Kidney (tissue), 14 donors: ENCODE data around the gene MYO1D. TPM values are rescaled to one million over a fixed set of nuclear protein-coding genes. Genes with fewer than 3 reads are reported as not detected.

ENCODE experiments used
- DNase-seq, 5 donors: peaks; one replicate each; pipeline ENCODE4 v3.0.0-alpha.2; 2013 to 2020
- FAIRE-seq: peaks from 2 replicates; lab custom pipeline; 2012; peaks lifted over from hg19 to GRCh38; lab: Jason Lieb, UNC
- H3K27ac ChIP-seq, 2 donors: one replicate each; pipeline ENCODE4 v1.7.0; 2013; ENCODE audit warnings: low read depth in 2 of 2, low read length in 2 of 2, inconsistent platforms in 1 of 2
- H3K27me3 ChIP-seq: one replicate; pipeline ENCODE4 v1.7.1; 2013; ENCODE audit warnings: low read length, inconsistent platforms; ENCODE audit not compliant: control insufficient read depth, insufficient read depth
- H3K36me3 ChIP-seq, 3 donors: one replicate each; pipeline versions ENCODE4 v1.7.0 to v1.7.1; 2013; ENCODE audit warnings: low read length in 3 of 3, control low read depth in 1 of 3, inconsistent platforms in 1 of 3; ENCODE audit not compliant: insufficient read depth in 3 of 3, control insufficient read depth in 2 of 3
- H3K4me1 ChIP-seq, 3 donors: one replicate each; pipeline versions ENCODE4 v1.7.0 to v1.7.1; 2013; ENCODE audit warnings: low read length in 3 of 3, inconsistent platforms in 1 of 3, low read depth in 1 of 3; ENCODE audit not compliant: control insufficient read depth in 2 of 3, insufficient read depth in 2 of 3
- H3K4me3 ChIP-seq, 3 donors: one replicate each; pipeline versions ENCODE4 v1.7.0 to v1.8.1; 2013; ENCODE audit warnings: low read length in 3 of 3, control low read depth in 1 of 3, inconsistent platforms in 1 of 3
- H3K9ac ChIP-seq, 3 donors: one replicate each; pipeline versions ENCODE4 v1.7.0 to v1.7.1; 2013; ENCODE audit warnings: low read length in 3 of 3, control low read depth in 1 of 3, inconsistent platforms in 1 of 3
- H3K9me3 ChIP-seq, 3 donors: one replicate each; pipeline versions ENCODE4 v1.7.0 to v1.7.1; 2013; ENCODE audit warnings: low read length in 3 of 3, control low read depth in 1 of 3, inconsistent platforms in 1 of 3; ENCODE audit not compliant: control insufficient read depth in 2 of 3, insufficient read depth in 1 of 3
- intact Hi-C: fragments of 100-400 bp; cut with DNase I; formaldehyde crosslinking; loops from one replicate; pipeline ENCODE4 v1.11.1; 2022
- polyA plus RNA-seq: library from polyadenylated mRNA; stranded (reverse); fragments of 350-450 nt; fragmentation: Illumina TruSeq; extraction: RNeasy Lipid Tissue Mini Kit (QIAGEN cat#74804); gene quantifications from one replicate; pipeline ENCODE4 v1.2.3, GENCODE V29; 2014; ENCODE audit warnings: low read depth, low replicate concordance; ENCODE audit not compliant: insufficient read depth
- total RNA-seq: library from RNA; stranded (reverse); fragmentation: NEBNext Ultra II Directional; extraction: Animal tissue kit (Norgen Biotek cat#: 25700); gene quantifications from one replicate; pipeline ENCODE4 v1.2.1, GENCODE V29; 2021
- TF ChIP-seq, protein P1 (sequence below): IDR thresholded peaks from 3 replicates; pipeline ENCODE4 v1.5.1; 2012; ENCODE audit warnings: mild to moderate bottlenecking, moderate library complexity, borderline replicate concordance; ENCODE audit not compliant: insufficient read depth; ENCODE audit errors: extremely low read depth
- donor health status: control.
- donor health status: control.
- donor health status: control.
- donor health status: control.
- donor health status: control.
- donor health status: DM: yes; HTN: yes; CAD: no.
- donor health status: Normal renal cell carcinoma (clear cell type).

Gene MYO1D
- total and polyA plus RNA-seq, 2 donors from 2014 or later: 21.1 to 99.9 TPM

DNA sequence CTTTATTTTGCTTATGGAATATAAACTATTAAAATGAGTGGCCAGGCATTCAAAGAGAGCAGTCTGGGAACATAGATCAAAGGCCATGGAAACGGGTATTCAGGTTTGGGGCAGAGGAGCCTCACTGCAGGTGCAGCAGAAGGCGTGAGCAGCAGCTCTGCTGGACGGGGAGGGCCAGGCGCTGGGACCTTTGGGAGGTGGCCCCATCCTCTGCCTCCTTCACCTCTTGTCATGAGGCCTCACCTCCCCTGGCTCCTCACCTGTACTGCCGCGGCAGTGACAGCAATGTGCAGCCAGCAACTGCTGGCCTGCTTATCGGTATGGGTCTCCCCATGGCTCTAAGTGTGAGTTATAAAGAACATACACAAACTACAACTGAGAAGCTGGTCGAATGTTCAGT, 280.7 kb downstream of the MYO1D start:
- no peaks in the 10 kb centered on the region for H3K27me3 ChIP-seq
- FAIRE-seq: no peak

DNA sequence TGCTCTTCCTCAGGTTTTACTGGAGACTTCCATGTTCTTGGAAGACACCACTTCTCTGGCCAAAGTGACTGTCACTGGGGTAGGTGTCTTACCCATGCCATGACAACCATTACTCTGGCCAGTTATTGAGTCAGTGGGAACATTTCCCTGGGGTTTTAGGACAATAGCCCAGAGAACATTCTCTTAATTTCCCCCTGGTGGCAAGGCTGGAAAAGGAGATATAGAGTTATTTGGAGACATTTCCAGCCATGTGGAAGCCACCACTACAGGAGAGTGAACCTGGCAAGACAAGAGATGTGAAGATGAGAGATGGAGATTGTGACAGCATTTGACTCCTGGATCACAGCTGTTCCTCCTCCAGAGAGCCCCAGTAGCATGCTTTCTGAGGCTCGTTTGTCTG, 283.9 kb downstream of the MYO1D start:
- TF ChIP-seq, protein P1, sequence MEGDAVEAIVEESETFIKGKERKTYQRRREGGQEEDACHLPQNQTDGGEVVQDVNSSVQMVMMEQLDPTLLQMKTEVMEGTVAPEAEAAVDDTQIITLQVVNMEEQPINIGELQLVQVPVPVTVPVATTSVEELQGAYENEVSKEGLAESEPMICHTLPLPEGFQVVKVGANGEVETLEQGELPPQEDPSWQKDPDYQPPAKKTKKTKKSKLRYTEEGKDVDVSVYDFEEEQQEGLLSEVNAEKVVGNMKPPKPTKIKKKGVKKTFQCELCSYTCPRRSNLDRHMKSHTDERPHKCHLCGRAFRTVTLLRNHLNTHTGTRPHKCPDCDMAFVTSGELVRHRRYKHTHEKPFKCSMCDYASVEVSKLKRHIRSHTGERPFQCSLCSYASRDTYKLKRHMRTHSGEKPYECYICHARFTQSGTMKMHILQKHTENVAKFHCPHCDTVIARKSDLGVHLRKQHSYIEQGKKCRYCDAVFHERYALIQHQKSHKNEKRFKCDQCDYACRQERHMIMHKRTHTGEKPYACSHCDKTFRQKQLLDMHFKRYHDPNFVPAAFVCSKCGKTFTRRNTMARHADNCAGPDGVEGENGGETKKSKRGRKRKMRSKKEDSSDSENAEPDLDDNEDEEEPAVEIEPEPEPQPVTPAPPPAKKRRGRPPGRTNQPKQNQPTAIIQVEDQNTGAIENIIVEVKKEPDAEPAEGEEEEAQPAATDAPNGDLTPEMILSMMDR: no peak
- intact Hi-C loops: no loop called here
- H3K4me1 ChIP-seq: no peaks in the 10 kb centered on the region
- no peak overlapping the region for H3K4me3 ChIP-seq
- no peak for DNase-seq
- H3K9me3 ChIP-seq: no peaks in the 10 kb centered on the region
- no peaks in the 10 kb centered on the region for H3K36me3 ChIP-seq
- no peak for FAIRE-seq
- no peak overlapping the region for H3K9ac ChIP-seq
- H3K27me3 ChIP-seq: no peaks in the 10 kb centered on the region
- H3K27ac ChIP-seq: no peak overlapping the region

More for the DNA sequence above, 280.7 kb downstream of the MYO1D start:
- H3K9ac ChIP-seq: no peak overlapping the region
- no peaks in the 10 kb centered on the region for H3K36me3 ChIP-seq
- intact Hi-C loops: no loop called here
- H3K4me3 ChIP-seq: no peak overlapping the region
- TF ChIP-seq, protein P1: no peak
- no peaks in the 10 kb centered on the region for H3K4me1 ChIP-seq
- H3K27ac ChIP-seq: no peak overlapping the region
- H3K9me3 ChIP-seq: peaks cover 0 to 7% (median 2%) of the 10 kb centered on the region in 3 donors
- DNase-seq: no peak

DNA sequence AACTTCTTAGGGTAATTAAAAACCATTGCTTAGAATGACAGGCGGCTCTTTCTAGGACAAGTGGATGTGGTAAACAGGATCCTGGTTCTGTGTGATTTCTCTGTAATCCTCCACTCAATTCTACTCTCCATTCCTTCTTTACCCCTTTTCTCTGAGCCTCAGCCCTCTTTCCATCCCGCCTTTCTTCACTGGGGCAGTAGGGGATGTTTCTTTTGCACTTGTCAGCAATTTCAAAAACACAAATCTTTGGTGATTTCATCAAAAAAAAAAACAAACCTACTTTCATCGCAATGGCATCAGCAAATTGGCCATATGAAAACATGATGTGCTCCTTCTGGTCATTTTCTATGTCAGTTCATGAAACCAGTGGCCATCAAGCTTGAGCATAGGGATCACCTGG, 285.5 kb downstream of the MYO1D start:
- no peaks in the 10 kb centered on the region for H3K27me3 ChIP-seq
- H3K9me3 ChIP-seq: no peaks in the 10 kb centered on the region
- DNase-seq: no peak
- no peaks in the 10 kb centered on the region for H3K4me1 ChIP-seq
- TF ChIP-seq, protein P1: no peak
- H3K9ac ChIP-seq: no peak overlapping the region
- H3K4me3 ChIP-seq: no peak overlapping the region
- no peak overlapping the region for H3K27ac ChIP-seq
- FAIRE-seq: no peak
- no peaks in the 10 kb centered on the region for H3K36me3 ChIP-seq
- intact Hi-C loops: no loop called here

DNA sequence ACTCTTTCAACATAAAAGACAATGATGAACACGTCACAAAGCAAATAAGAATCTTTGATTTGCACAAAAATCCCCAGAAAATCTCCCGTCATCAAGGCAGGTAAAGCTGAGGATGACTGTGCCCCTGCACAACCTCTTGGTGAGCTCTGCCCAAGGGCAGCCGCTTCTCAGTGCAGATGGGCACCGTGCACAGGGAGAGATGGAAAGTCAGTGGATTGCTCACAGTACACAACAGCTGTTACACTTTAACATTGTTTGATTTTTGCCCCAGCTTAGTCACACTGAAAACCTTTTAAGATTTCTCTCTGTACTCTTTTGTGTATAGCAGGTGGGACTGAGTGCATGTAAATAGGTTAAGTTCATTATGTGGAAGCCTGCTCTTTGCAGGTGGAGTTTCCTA, 285.9 kb downstream of the MYO1D start:
- Histone ChIP-seq H3K4me1 (no peaks in the 10 kb centered on the region), H3K4me3 (no peak overlapping the region), H3K36me3 (no peaks in the 10 kb centered on the region), H3K27me3 (no peaks in the 10 kb centered on the region), H3K9me3 (no peaks in the 10 kb centered on the region), H3K9ac (no peak overlapping the region), H3K27ac (no peak overlapping the region)
- FAIRE-seq (no peak), DNase-seq (no peak)
- TF ChIP-seq, protein P1: no peak
- intact Hi-C loops: no loop called here
